SU-DHL-6 (cell line): ENCODE data around the gene FBN2.

Experiments
- H2AFZ ChIP-seq: fragments of 200-600 bp; sonication (generic); 2 replicates; pipeline ENCODE4 v1.6.1; 2014; ENCODE audit warnings: low read depth, mild to moderate bottlenecking, moderate library complexity, mixed read lengths, antibody characterized with exemption, low read length; ENCODE audit not compliant: severe bottlenecking
- H3F3A ChIP-seq: fragments of 200-600 bp; shearing (Covaris generic); 2 replicates; pipeline ENCODE4 v1.6.0; 2016; ENCODE audit warnings: antibody characterized with exemption, mild to moderate bottlenecking; ENCODE audit not compliant: insufficient read depth
- H3K27ac ChIP-seq: fragments of 200-600 bp; sonication (generic); 2 replicates; pipeline ENCODE4 v1.5.1; 2016; ENCODE audit warnings: low read depth, mild to moderate bottlenecking, low read length, moderate library complexity, mixed read lengths
- H3K27me3 ChIP-seq: fragments of 200-600 bp; sonication (generic), shearing (Covaris generic); 2 replicates; pipeline ENCODE4 v1.6.0; 2014; ENCODE audit warnings: mild to moderate bottlenecking, low read length
- H3K36me3 ChIP-seq: fragments of 200-600 bp; sonication (generic); 2 replicates; pipeline ENCODE4 v1.6.1; 2014; ENCODE audit warnings: mild to moderate bottlenecking, low read length, mixed read lengths
- H3K4me2 ChIP-seq: fragments of 300-600, 200-600 bp; shearing (Covaris generic), sonication (generic); 2 replicates; pipeline ENCODE4 v1.6.0; 2014; ENCODE audit warnings: low read length, low read depth, mild to moderate bottlenecking; ENCODE audit not compliant: poor library complexity, severe bottlenecking
- H3K4me3 ChIP-seq: fragments of 200-600 bp; sonication (generic); 2 replicates; pipeline ENCODE4 v1.5.1; 2014; ENCODE audit warnings: antibody characterized with exemption, low read length, mild to moderate bottlenecking, mixed read lengths; ENCODE audit not compliant: insufficient read depth, poor library complexity, severe bottlenecking
- H3K79me2 ChIP-seq: fragments of 200-600 bp; sonication (generic); 2 replicates; pipeline ENCODE4 v1.6.1; 2014; ENCODE audit warnings: mild to moderate bottlenecking, low read length, moderate library complexity; ENCODE audit not compliant: insufficient read depth
- H3K9ac ChIP-seq: fragments of 200-600 bp; sonication (generic); 2 replicates; pipeline ENCODE4 v1.7.0; 2014; ENCODE audit warnings: mild to moderate bottlenecking, low read length
- H3K9me2 ChIP-seq: fragments of 200-600 bp; sonication (generic); replicated peaks from 2 replicates; pipeline ENCODE4 v1.6.1; 2014; ENCODE audit warnings: low read length; ENCODE audit not compliant: insufficient read depth
- H3K9me3 ChIP-seq: fragments of 200-600 bp; sonication (generic); 2 replicates; pipeline ENCODE4 v1.6.1; 2014; ENCODE audit warnings: low read length, mixed read lengths; ENCODE audit not compliant: insufficient read depth
- H4K20me1 ChIP-seq: fragments of 200-600 bp; sonication (generic); 2 replicates; pipeline ENCODE4 v1.6.1; 2014; ENCODE audit warnings: low read depth, mild to moderate bottlenecking, antibody characterized with exemption, low read length, moderate library complexity, mixed read lengths
- CTCF ChIP-seq: fragments of 200-600 bp; sonication (generic); IDR thresholded peaks from one replicate; pipeline ENCODE4 v1.5.1; 2017; ENCODE audit warnings: antibody characterized with exemption, mild to moderate bottlenecking, low read length, moderate library complexity; ENCODE audit not compliant: insufficient read depth, poor library complexity, severe bottlenecking
- EZH2phosphoT487 ChIP-seq: fragments of 200-600 bp; sonication (generic), shearing (Covaris generic); conservative IDR thresholded peaks from 2 replicates; pipeline ENCODE4 v1.6.1; 2018; ENCODE audit warnings: mild to moderate bottlenecking, antibody characterized with exemption, low read length, moderate library complexity, mixed read lengths

Gene FBN2

DNA sequence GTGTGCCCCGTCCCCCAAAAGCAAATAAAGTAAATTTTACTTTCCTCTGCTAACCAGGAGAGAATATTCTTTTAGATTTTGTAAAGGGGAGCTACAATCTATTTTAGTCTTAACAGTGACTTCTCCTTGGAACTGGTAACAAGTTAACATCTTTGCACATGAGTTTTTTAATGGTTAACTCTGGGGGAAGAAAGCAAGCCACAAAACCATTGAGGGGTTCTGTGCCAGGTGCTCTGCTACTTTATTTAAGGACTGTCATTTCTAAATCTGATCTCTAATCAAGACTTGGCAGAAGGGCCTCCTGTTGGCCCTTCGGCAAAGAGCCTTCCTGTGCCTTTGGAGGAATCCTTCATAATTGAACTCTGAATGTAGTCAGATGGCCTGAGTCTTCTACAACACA, 301.0 kb downstream of the FBN2 start:
- no peaks in the 10 kb centered on the region for H3K79me2 ChIP-seq
- TF ChIP-seq CTCF, result no peak
- TF ChIP-seq EZH2phosphoT487, result no peak
- H2AFZ ChIP-seq, result no peak overlapping the region
- H3F3A ChIP-seq, result no peaks in the 10 kb centered on the region
- H4K20me1 ChIP-seq, result no peaks in the 10 kb centered on the region
- no peak overlapping the region for H3K9ac ChIP-seq
- no peak overlapping the region for H3K4me3 ChIP-seq
- no peak overlapping the region for H3K27ac ChIP-seq
- H3K27me3 ChIP-seq, result no peaks in the 10 kb centered on the region
- H3K36me3 ChIP-seq, result no peaks in the 10 kb centered on the region
- H3K9me3 ChIP-seq, result no peaks in the 10 kb centered on the region
- H3K9me2 ChIP-seq, result no peaks in the 10 kb centered on the region
- no peak overlapping the region for H3K4me2 ChIP-seq

DNA sequence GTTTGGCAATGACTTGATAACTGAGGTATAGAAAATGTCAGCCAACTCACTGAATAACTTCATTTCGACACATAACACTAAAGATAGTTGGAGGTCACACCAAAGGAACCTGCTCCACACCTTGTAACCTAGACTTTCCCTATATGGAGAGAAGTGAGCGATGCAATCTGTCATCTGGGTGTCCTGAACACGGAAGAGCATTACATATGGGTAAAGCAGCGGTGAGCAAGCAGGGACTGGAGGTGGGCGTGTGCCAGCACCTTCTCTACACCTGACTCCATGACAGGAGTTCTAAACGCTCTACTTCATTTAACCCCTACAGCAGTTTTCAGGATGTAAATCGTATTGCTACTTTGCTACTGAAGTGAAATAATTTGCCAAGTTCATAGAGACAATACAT, 301.7 kb downstream of the FBN2 start:
- no peaks in the 10 kb centered on the region for H3K9me3 ChIP-seq
- H4K20me1 ChIP-seq, result no peaks in the 10 kb centered on the region
- H3K27ac ChIP-seq, result no peak overlapping the region
- no peaks in the 10 kb centered on the region for H3F3A ChIP-seq
- H3K27me3 ChIP-seq, result no peaks in the 10 kb centered on the region
- H2AFZ ChIP-seq, result no peak overlapping the region
- H3K9ac ChIP-seq, result no peak overlapping the region
- TF ChIP-seq EZH2phosphoT487 (no peak), CTCF (no peak)
- no peak overlapping the region for H3K4me2 ChIP-seq
- H3K9me2 ChIP-seq, result no peaks in the 10 kb centered on the region
- H3K79me2 ChIP-seq, result no peaks in the 10 kb centered on the region
- no peak overlapping the region for H3K4me3 ChIP-seq
- no peaks in the 10 kb centered on the region for H3K36me3 ChIP-seq

DNA sequence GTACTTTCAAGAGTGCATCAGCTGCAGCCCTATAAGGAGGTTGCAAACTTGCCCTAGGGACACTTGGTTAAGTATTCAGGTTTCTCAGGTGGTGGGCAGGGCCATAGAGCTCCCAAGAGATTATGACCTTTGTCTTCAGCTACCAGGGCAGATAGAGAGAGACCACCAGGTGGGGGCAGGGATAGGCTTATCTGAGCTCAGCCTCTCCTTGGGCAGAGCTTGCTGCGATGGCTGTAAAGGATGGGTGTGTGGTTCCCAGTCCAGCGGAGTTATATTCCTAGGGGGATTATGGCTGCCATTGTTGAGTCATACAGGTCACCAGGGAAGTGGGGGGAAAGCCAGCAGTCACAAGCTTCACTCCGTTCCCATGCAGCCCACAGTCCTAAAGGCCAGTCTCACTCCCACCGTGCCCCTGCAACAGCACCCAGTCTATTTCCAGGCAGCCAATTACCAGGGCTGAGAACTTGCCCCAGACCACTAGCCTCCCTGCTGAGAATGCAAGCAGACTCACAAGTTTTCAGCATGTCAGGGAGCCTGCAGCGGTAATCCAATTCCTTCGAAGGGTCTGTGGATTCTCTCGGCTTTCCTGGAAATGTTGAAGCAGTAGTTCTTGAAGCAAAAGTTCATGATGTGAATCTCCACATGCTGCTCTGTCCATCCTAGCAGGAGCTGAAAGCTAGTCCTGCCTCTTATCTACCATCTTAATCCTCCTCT, 303.0 kb downstream of the FBN2 start:
- H4K20me1 ChIP-seq, result no peaks in the 10 kb centered on the region
- H3K9ac ChIP-seq, result no peak overlapping the region
- no peak overlapping the region for H3K27ac ChIP-seq
- no peak overlapping the region for H2AFZ ChIP-seq
- H3K79me2 ChIP-seq, result no peaks in the 10 kb centered on the region
- H3F3A ChIP-seq, result no peaks in the 10 kb centered on the region
- no peak overlapping the region for H3K4me2 ChIP-seq
- no peaks in the 10 kb centered on the region for H3K9me2 ChIP-seq
- H3K9me3 ChIP-seq, result no peaks in the 10 kb centered on the region
- H3K36me3 ChIP-seq, result no peaks in the 10 kb centered on the region
- H3K27me3 ChIP-seq, result no peaks in the 10 kb centered on the region
- TF ChIP-seq CTCF (no peak), EZH2phosphoT487 (no peak)
- H3K4me3 ChIP-seq, result no peak overlapping the region
